Mucosa of descending colon (tissue), 3 donors: ENCODE data around the gene KRTAP5-7. TPM values are rescaled to one million over a fixed set of nuclear protein-coding genes. Genes with fewer than 3 reads are reported as not detected.

Experiments
- ATAC-seq: fragments of 200-7000 bp; cut with Tn5 transposase; one replicate; pipeline ENCODE4 v1.9.1; 2020; ENCODE audit warnings: mild to moderate bottlenecking, moderate library complexity
- DNase-seq, 3 donors: peaks; one replicate each; pipeline ENCODE4 v3.0.0-alpha.2; 2020
- H3K36me3 ChIP-seq: fragments of 200-600 bp; one replicate; pipeline ENCODE4 v1.8.0; 2021; ENCODE audit warnings: low read depth, mild to moderate bottlenecking
- H3K4me1 ChIP-seq: fragments of 200-600 bp; one replicate; pipeline ENCODE4 v1.8.0; 2021; ENCODE audit warnings: low read depth, mild to moderate bottlenecking
- H3K4me3 ChIP-seq: fragments of 200-600 bp; one replicate; pipeline ENCODE4 v1.8.0; 2021; ENCODE audit warnings: mild to moderate bottlenecking
- H3K9me3 ChIP-seq: fragments of 200-600 bp; one replicate; pipeline ENCODE4 v1.8.0; 2021; ENCODE audit warnings: mild to moderate bottlenecking
- intact Hi-C, 2 donors: fragments of 100-400 bp; cut with DNase I in 1 of 2; cut with micrococcal nuclease in 1 of 2; formaldehyde crosslinking; loops; one replicate each; pipeline versions ENCODE4 v1.11.0 to v1.11.1; 2022; cut with DNase I, micrococcal nuclease
- total RNA-seq, 3 donors: library from RNA; stranded (reverse); fragmentation: NEBNext Ultra II Directional in 2 of 3; extraction: Animal tissue kit (Norgen Biotek cat#: 25700) in 2 of 3; gene quantifications; one replicate each; pipeline versions ENCODE4 v1.2.1 to v1.2.4, GENCODE V29; 2021 to 2023
- TF ChIP-seq, protein P1 (sequence below): fragments of 200-600 bp; IDR thresholded peaks from one replicate; pipeline ENCODE4 v1.8.0; 2022; ENCODE audit warnings: antibody characterized with exemption, mild to moderate bottlenecking
- donor health status: DM: no; HTN: no; CAD: no; lungs with moderate emphysema.
- donor health status: DM: no; HTN: no; CAD: no.
- donor health status: DM: no; HTN: yes; CAD: no.

Gene KRTAP5-7
- total RNA-seq, 3 donors from 2014 or later = 0.27 to 0.75 TPM; not detected in 1

DNA sequence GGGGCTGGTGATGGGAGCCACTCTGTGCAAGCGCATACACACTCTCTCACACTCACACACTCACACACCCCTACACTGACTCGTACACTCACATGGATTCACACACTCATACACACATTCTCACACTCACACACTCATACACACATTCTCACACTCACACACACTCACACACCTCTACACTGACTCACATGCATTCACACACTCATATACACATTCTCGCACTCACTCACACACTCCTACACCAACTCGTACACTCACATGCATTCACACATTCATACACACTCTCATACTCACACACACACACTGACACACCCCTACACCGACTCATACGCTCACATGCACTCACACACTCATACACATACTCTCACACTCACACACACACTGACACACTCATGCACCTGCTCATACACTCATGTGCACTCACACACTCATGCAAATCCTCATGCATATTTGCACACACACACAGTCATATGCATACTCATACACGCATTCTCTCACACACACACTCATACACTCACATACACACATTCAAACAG is 50.5 kb downstream of the KRTAP5-7 start:
- no peaks in the 10 kb centered on the region for H3K9me3 ChIP-seq
- ATAC-seq = no peak
- DNase-seq = no peak
- intact Hi-C loops = no loop called here
- TF ChIP-seq, protein P1, sequence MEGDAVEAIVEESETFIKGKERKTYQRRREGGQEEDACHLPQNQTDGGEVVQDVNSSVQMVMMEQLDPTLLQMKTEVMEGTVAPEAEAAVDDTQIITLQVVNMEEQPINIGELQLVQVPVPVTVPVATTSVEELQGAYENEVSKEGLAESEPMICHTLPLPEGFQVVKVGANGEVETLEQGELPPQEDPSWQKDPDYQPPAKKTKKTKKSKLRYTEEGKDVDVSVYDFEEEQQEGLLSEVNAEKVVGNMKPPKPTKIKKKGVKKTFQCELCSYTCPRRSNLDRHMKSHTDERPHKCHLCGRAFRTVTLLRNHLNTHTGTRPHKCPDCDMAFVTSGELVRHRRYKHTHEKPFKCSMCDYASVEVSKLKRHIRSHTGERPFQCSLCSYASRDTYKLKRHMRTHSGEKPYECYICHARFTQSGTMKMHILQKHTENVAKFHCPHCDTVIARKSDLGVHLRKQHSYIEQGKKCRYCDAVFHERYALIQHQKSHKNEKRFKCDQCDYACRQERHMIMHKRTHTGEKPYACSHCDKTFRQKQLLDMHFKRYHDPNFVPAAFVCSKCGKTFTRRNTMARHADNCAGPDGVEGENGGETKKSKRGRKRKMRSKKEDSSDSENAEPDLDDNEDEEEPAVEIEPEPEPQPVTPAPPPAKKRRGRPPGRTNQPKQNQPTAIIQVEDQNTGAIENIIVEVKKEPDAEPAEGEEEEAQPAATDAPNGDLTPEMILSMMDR = no peak
- H3K4me1 ChIP-seq = no peaks in the 10 kb centered on the region
- H3K4me3 ChIP-seq = no peak overlapping the region
- no peaks in the 10 kb centered on the region for H3K36me3 ChIP-seq

Other genes with a start within 250 kb of the KRTAP5-7 start
- gene DHCR7, start 78.9 kb upstream of the KRTAP5-7 start, total RNA-seq = 10 to 100 TPM; 26.5 to 68.6 (median 62.3) TPM
- 100 to 1,000 TPM; 112 to 210 (median 141) TPM for gene NADSYN1, start 74.1 kb upstream of the KRTAP5-7 start, total RNA-seq
- gene KRTAP5-8, start 10.8 kb downstream of the KRTAP5-7 start, total RNA-seq = 1 to 10 TPM in 1 of 3 donors, under 1 TPM in 1, not detected in 1; 0.35 to 1.1 TPM
- 1 to 10 TPM in 1 of 3 donors, under 1 TPM in 1, not detected in 1; 0.60 to 1.4 TPM for gene KRTAP5-9, start 21.2 kb downstream of the KRTAP5-7 start, total RNA-seq
- gene KRTAP5-10, start 38.3 kb downstream of the KRTAP5-7 start, total RNA-seq = under 1 TPM in 2 of 3 donors, not detected in 1; 0.34 to 0.75 TPM
- not detected for gene KRTAP5-11, start 55.6 kb downstream of the KRTAP5-7 start, total RNA-seq